ENCODE measurements around the gene MRPS15.
"Not testable (repeated sequence)": the region's sequence is repeated elsewhere in the genome, so short reads cannot be mapped to it uniquely, and the experiment has no call there.

Gene MRPS15

GRCh38 chr1:36463803-36464604 is at the start of gene MRPS15:
MRPS15 (minus strand) TSS chr1:36464384; CDS start chr1:36464275, 109 bp downstream.
- peak; percentile 96 for DNase-seq

GRCh38 chr1:36512842-36513241 is 48.7 kb upstream of the MRPS15 start:
- no peak for DNase-seq

- no peak for DNase-seq
Observed at GRCh38 chr1:36511804-36512798, 47.9 kb upstream of the MRPS15 start.

GRCh38 chr1:36511220-36511619 is 47.0 kb upstream of the MRPS15 start:
- not testable (repeated sequence) for DNase-seq

- DNase-seq, result no peak
Observed at GRCh38 chr1:36510418-36510817, 46.2 kb upstream of the MRPS15 start.

- no peak for DNase-seq
Observed at GRCh38 chr1:36508257-36508656, 44.1 kb upstream of the MRPS15 start.

GRCh38 chr1:36506276-36506920 is 42.2 kb upstream of the MRPS15 start:
- no peak for DNase-seq

GRCh38 chr1:36503733-36504132 is 39.5 kb upstream of the MRPS15 start:
- DNase-seq, result no peak

- DNase-seq, result no peak
Observed at GRCh38 chr1:36503159-36503558, 39.0 kb upstream of the MRPS15 start.

- no peak for DNase-seq
Observed at GRCh38 chr1:36502616-36503015, 38.4 kb upstream of the MRPS15 start.

- not testable (repeated sequence) for DNase-seq
Observed at GRCh38 chr1:36501911-36502310, 37.7 kb upstream of the MRPS15 start.

GRCh38 chr1:36497207-36497606 is 33.0 kb upstream of the MRPS15 start:
- no peak for DNase-seq

- no peak for DNase-seq
Observed at GRCh38 chr1:36494971-36495370, 30.8 kb upstream of the MRPS15 start.

GRCh38 chr1:36493524-36493923 is 29.3 kb upstream of the MRPS15 start:
- no peak for DNase-seq

- no peak for DNase-seq
Observed at GRCh38 chr1:36492491-36492890, 28.3 kb upstream of the MRPS15 start.

- not testable (repeated sequence) for DNase-seq
Observed at GRCh38 chr1:36489258-36490051, 25.3 kb upstream of the MRPS15 start.

- DNase-seq, result no peak
Observed at GRCh38 chr1:36487906-36488305, 23.7 kb upstream of the MRPS15 start.

GRCh38 chr1:36487336-36487725 is 23.1 kb upstream of the MRPS15 start:
- DNase-seq, result not testable (repeated sequence)

- no peak for DNase-seq
Observed at GRCh38 chr1:36486439-36487335, 22.5 kb upstream of the MRPS15 start.

GRCh38 chr1:36486093-36486438 is 21.9 kb upstream of the MRPS15 start:
- DNase-seq, result no peak

GRCh38 chr1:36484099-36484498 is 19.9 kb upstream of the MRPS15 start:
- no peak for DNase-seq
